Activated CD8-positive, alpha-beta T cell treated with anti-CD3 and anti-CD28 coated beads for 36 hours (primary cell): ENCODE results near the gene IPO5. TPM values are rescaled to one million over a fixed set of nuclear protein-coding genes. Genes with fewer than 3 reads are reported as not detected.

ENCODE experiments used
- ATAC-seq: fragments of 200-7000 bp; cut with Tn5 transposase; one replicate; pipeline ENCODE4 v1.10.0; 2021; ENCODE audit warnings: mild to moderate bottlenecking, moderate library complexity
- CTCF ChIA-PET: fragments of 350-600 bp; sonication (Branson Sonifier 250); formaldehyde crosslinking; loops from one replicate; lab custom pipeline; 2021; ENCODE audit warnings: antibody characterized with exemption; lab: Charles Lee
- POLR2A ChIA-PET: fragments of 350-600 bp; sonication (Branson Sonifier 250); formaldehyde crosslinking; loops from one replicate; lab custom pipeline; 2021; ENCODE audit warnings: antibody characterized with exemption; lab: Charles Lee
- DNase-seq: peaks from one replicate; pipeline ENCODE4 v3.0.0-alpha.2; 2020
- H3K27ac Mint-ChIP-seq: one replicate; pipeline ENCODE4 v1.8.0; 2021; ENCODE audit warnings: mild to moderate bottlenecking, mixed read lengths
- H3K27me3 Mint-ChIP-seq: one replicate; pipeline ENCODE4 v1.8.0; 2021; ENCODE audit warnings: mixed read lengths
- H3K36me3 Mint-ChIP-seq: one replicate; pipeline ENCODE4 v1.8.0; 2021; ENCODE audit warnings: low read depth, mixed read lengths
- H3K4me1 Mint-ChIP-seq: one replicate; pipeline ENCODE4 v1.8.0; 2021; ENCODE audit warnings: low read depth, mixed read lengths
- H3K4me3 Mint-ChIP-seq: one replicate; pipeline ENCODE4 v1.8.0; 2021; ENCODE audit warnings: mild to moderate bottlenecking, moderate library complexity, mixed read lengths
- H3K9me3 Mint-ChIP-seq: one replicate; pipeline ENCODE4 v1.8.0; 2021; ENCODE audit warnings: mixed read lengths
- intact Hi-C: fragments of 100-400 bp; cut with micrococcal nuclease; formaldehyde crosslinking; loops from one replicate; pipeline ENCODE4 v1.10.0; 2022
- total RNA-seq, 2 experiments: library from RNA; stranded (reverse); gene quantifications; one replicate each; pipeline ENCODE4 v1.2.3, GENCODE V29; 2021
- TF ChIP-seq, protein P1 (sequence below): fragments of 200-600 bp; IDR thresholded peaks from one replicate; pipeline ENCODE4 v1.8.0; 2022; ENCODE audit warnings: antibody characterized with exemption, mild to moderate bottlenecking

Gene IPO5
- 100 to 1,000 TPM; 242 to 250 TPM for total RNA-seq

DNA sequence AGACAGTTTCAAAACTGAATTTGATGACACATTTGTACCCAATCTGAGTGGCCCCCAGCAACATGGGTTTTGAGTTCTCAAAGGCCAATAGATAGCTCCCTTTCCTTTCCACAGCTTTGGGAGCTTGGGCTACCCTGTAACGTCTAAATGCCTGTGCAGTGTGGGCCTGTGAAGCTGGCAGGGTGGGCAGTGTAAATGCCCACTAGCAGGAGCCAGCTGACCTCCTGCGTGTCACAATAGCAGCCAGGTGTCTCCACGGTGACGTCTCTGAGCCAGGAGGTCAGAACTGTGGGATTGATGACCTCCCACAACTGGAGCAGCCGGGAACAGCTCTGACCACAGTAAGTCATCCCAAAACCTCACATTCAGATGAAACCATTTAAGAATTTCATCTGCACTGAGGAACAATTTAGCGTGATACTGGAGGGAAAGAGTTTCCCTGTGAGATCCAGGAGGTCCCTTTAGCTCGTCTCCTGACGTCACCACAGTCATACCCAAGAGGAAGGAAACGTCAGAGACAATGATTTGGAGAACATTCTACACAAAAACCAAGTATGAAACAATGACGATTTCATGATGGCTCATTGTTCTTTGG, at the start of gene IPO5:
IPO5 (plus strand) TSS at position 300 of the 595 bp plus-strand sequence. CDS start 23,022 bp downstream, outside the sequence.
- TF ChIP-seq, protein P1, sequence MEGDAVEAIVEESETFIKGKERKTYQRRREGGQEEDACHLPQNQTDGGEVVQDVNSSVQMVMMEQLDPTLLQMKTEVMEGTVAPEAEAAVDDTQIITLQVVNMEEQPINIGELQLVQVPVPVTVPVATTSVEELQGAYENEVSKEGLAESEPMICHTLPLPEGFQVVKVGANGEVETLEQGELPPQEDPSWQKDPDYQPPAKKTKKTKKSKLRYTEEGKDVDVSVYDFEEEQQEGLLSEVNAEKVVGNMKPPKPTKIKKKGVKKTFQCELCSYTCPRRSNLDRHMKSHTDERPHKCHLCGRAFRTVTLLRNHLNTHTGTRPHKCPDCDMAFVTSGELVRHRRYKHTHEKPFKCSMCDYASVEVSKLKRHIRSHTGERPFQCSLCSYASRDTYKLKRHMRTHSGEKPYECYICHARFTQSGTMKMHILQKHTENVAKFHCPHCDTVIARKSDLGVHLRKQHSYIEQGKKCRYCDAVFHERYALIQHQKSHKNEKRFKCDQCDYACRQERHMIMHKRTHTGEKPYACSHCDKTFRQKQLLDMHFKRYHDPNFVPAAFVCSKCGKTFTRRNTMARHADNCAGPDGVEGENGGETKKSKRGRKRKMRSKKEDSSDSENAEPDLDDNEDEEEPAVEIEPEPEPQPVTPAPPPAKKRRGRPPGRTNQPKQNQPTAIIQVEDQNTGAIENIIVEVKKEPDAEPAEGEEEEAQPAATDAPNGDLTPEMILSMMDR: no peak
- Mint-ChIP-seq H3K9me3 (peaks cover 3% of the 10 kb centered on the region), H3K4me3 (no peak within 1 kb of the TSS), H3K4me1 (no peaks in the 10 kb centered on the region), H3K27me3 (peaks cover 6% of the 10 kb centered on the region), H3K27ac (no peak within 1 kb of the TSS), H3K36me3 (no peaks in the 10 kb centered on the region)
- CTCF ChIA-PET: no interaction called here
- DNase-seq (no peak), ATAC-seq (no peak)
- POLR2A ChIA-PET: no interaction called here
- intact Hi-C loops: no loop called here

DNA sequence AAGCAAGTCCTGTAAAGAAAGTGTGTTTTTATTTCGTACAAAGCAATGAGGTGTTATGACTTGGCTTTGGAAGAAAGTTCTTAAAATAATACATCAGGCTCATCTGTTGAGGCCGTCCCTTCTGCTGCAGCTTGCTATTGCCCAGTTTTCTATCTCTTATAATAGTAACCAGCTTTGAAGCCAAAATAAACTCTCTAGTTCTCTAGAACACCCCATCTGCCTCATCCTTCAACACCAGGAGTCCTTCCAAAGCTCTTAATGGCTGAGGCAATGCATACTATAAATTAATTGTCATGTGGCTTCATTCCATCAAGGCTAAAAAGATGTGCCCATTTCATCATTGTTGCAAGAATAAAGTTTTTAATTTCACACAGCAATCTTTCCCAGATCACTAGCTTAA, 49.4 kb upstream of the IPO5 start:
- ATAC-seq: no peak
- CTCF ChIA-PET: no interaction called here

DNA sequence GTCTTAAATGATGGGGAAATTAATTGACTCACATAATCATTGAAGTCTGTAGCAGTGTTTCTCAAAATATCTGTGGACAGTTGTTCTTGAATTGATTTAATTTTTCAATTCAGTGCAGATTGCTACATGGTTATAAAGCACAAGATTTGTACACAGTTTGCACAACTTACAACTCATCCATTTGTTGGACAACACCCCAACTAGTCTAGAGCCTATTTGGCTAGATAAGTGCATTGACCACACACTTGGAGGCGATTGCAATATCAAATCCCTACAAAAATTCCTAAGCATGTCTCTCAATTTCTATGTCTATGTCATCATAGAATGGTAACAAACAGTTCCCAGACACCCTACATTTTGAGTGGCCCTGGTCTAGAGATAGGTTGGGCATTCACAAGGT, 48.0 kb upstream of the IPO5 start:
- ChIA-PET POLR2A (no interaction called here), CTCF (no interaction called here)
- no peaks in the 10 kb centered on the region for H3K9me3 Mint-ChIP-seq
- DNase-seq (no peak), ATAC-seq (no peak)
- no peak overlapping the region for H3K27ac Mint-ChIP-seq
- H3K27me3 Mint-ChIP-seq: peaks cover 20% of the 10 kb centered on the region
- H3K4me3 Mint-ChIP-seq: no peak overlapping the region
- H3K4me1 Mint-ChIP-seq: no peaks in the 10 kb centered on the region
- TF ChIP-seq, protein P1: no peak
- intact Hi-C loops: no loop called here
- no peaks in the 10 kb centered on the region for H3K36me3 Mint-ChIP-seq

More for the DNA sequence above, 49.4 kb upstream of the IPO5 start:
- Mint-ChIP-seq H3K36me3 (no peaks in the 10 kb centered on the region), H3K4me3 (no peak overlapping the region), H3K4me1 (no peaks in the 10 kb centered on the region), H3K9me3 (no peaks in the 10 kb centered on the region), H3K27me3 (peaks cover 18% of the 10 kb centered on the region), H3K27ac (no peak overlapping the region)
- TF ChIP-seq, protein P1: no peak
- intact Hi-C loops: no loop called here
- POLR2A ChIA-PET: no interaction called here
- no peak for DNase-seq

- CTCF ChIA-PET: interaction anchor here (1.0 to 1.7 kb wide), 3 partner anchors 15 to 56 kb away, joined by 4 to 10 read pairs (median 5); no protein-coding TSS in a partner anchor
- POLR2A ChIA-PET: no interaction called here
- H3K27ac Mint-ChIP-seq: no peak overlapping the region
- H3K27me3 Mint-ChIP-seq: peaks cover 15% of the 10 kb centered on the region
- ATAC-seq (peak; percentile 66), DNase-seq (peak; percentile 47)
- no peaks in the 10 kb centered on the region for H3K4me1 Mint-ChIP-seq
- TF ChIP-seq, protein P1: peak; percentile 36
- peaks cover 11% of the 10 kb centered on the region for H3K9me3 Mint-ChIP-seq
- intact Hi-C loops: no loop called here
- H3K4me3 Mint-ChIP-seq: no peak overlapping the region
- H3K36me3 Mint-ChIP-seq: no peaks in the 10 kb centered on the region
Measured at GRCh38 chr13:97911311-97912138, 42.0 kb upstream of the IPO5 start.

DNA sequence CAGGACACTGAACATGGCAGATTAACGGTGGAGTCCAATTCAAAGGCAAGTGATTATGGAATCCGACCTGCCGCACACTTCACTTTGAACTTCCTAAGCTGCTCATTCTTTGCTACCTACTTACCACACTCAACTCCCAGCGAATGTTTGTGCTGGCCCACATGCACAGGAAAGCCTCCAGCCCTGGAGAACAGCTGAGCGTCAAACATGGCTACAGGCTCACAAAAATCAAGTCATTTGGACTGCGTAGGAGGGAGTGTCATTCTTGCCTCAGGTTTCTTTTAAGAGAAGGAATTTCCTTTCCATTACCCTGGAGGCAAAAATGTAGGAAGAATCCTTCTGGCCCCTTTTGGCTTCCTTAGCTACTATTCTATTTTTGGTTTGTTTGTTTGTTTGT, 41.3 kb upstream of the IPO5 start:
- Mint-ChIP-seq H3K36me3 (no peaks in the 10 kb centered on the region), H3K9me3 (peaks cover 12% of the 10 kb centered on the region), H3K4me3 (no peak overlapping the region), H3K27ac (no peak overlapping the region), H3K27me3 (peaks cover 15% of the 10 kb centered on the region), H3K4me1 (no peaks in the 10 kb centered on the region)
- intact Hi-C loops: no loop called here
- ChIA-PET POLR2A (no interaction called here), CTCF (interaction anchor here (0.6 to 1.7 kb wide), 4 partner anchors 16 to 56 kb away, joined by 3 to 10 read pairs (median 4); no protein-coding TSS in a partner anchor)
- TF ChIP-seq, protein P1: no peak
- DNase-seq (no peak), ATAC-seq (no peak)
